C4-2B (cell line): ENCODE measurements around the gene RPRD1A.

Experiments
- CTCF ChIP-seq: fragments of 450-650 bp; conservative IDR thresholded peaks from 2 replicates; pipeline ENCODE4 v1.5.1; 2017; ENCODE audit warnings: mild to moderate bottlenecking
- ZFX ChIP-seq: fragments of 450-650 bp; IDR thresholded peaks from 2 replicates; pipeline ENCODE4 v1.6.1; 2017

GRCh38 chr18:36074435-36074834 is 7.1 kb upstream of the RPRD1A start:
- TF ChIP-seq CTCF (no peak), ZFX (no peak)
